ENCODE measurements around the gene MOB3A. TPM values are rescaled to one million over a fixed set of nuclear protein-coding genes. Genes with fewer than 3 reads are reported as not detected.

The MOB3A gene
- total RNA-seq (ENCODE audit: low replicate concordance): 6.0 and 15.9 TPM in 2 replicates

DNA sequence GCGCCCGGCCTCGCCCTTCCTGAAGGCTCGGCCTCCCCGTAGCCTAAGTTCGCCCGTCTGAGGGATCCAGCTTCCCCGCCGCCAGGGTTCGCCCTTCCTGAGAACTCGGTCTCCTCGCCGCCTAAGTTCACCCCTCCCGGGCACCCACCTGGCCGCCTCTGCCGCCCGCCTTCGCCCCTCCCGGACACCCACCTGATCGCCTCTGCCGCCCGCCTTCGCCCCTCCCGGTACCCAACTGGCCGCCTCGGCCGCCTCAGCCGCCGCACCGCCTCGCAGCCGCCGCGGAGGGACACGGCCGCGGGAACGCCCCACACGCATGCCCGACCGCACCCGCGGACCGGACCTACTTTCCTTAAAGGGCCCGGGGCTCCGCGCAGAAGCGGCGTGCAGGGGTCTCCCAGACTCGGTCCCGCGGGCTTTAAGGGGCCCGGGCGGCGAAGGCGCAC lies at the start of gene MOB3A:
MOB3A (minus strand) TSS at position 293 of the 446 bp plus-strand sequence. CDS start 17,766 bp downstream, outside the sequence.
- no peak for DNase-seq (ENCODE audit: low spot score)
- H3K27me3 Mint-ChIP-seq (ENCODE audit: insufficient read depth, low read depth): peaks cover 7% of the 10 kb centered on the region
- H3K79me2 ChIP-seq (ENCODE audit: low read depth): peaks cover 15% of the 10 kb centered on the region
- peaks cover 32% of the 10 kb centered on the region for H4K20me1 ChIP-seq (ENCODE audit: low read depth)
- TF ChIP-seq EZH2phosphoT487 (IDR thresholded peaks at IDR 0.05): no peak
- TF ChIP-seq, protein P1, sequence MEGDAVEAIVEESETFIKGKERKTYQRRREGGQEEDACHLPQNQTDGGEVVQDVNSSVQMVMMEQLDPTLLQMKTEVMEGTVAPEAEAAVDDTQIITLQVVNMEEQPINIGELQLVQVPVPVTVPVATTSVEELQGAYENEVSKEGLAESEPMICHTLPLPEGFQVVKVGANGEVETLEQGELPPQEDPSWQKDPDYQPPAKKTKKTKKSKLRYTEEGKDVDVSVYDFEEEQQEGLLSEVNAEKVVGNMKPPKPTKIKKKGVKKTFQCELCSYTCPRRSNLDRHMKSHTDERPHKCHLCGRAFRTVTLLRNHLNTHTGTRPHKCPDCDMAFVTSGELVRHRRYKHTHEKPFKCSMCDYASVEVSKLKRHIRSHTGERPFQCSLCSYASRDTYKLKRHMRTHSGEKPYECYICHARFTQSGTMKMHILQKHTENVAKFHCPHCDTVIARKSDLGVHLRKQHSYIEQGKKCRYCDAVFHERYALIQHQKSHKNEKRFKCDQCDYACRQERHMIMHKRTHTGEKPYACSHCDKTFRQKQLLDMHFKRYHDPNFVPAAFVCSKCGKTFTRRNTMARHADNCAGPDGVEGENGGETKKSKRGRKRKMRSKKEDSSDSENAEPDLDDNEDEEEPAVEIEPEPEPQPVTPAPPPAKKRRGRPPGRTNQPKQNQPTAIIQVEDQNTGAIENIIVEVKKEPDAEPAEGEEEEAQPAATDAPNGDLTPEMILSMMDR (IDR thresholded peaks at IDR 0.05): peak; percentile 63
- H3K27ac Mint-ChIP-seq: peak within 1 kb of the TSS; percentile 82
- H3K27ac ChIP-seq: peak within 1 kb of the TSS; percentile 85
- peak within 1 kb of the TSS; percentile 95 for H3K4me3 Mint-ChIP-seq
- peaks cover 32% of the 10 kb centered on the region for H3F3A ChIP-seq (ENCODE audit: low read depth)
- H3K27me3 ChIP-seq: no peaks in the 10 kb centered on the region
- no peak within 1 kb of the TSS for H3K9ac ChIP-seq
- H3K36me3 ChIP-seq: no peaks in the 10 kb centered on the region
- H3K4me1 Mint-ChIP-seq: peaks cover 24% of the 10 kb centered on the region
- peak within 1 kb of the TSS; percentile 81 for H2AFZ ChIP-seq (replicated peaks)
- peak within 1 kb of the TSS; percentile 82 for H3K4me2 ChIP-seq
- no peaks in the 10 kb centered on the region for H3K9me3 Mint-ChIP-seq
- H3K9me3 ChIP-seq (ENCODE audit: low read depth): no peaks in the 10 kb centered on the region
- H3K36me3 Mint-ChIP-seq: no peaks in the 10 kb centered on the region
- peak within 1 kb of the TSS; percentile 84 for H3K4me3 ChIP-seq
- H3K4me1 ChIP-seq: peaks cover 7% of the 10 kb centered on the region

DNA sequence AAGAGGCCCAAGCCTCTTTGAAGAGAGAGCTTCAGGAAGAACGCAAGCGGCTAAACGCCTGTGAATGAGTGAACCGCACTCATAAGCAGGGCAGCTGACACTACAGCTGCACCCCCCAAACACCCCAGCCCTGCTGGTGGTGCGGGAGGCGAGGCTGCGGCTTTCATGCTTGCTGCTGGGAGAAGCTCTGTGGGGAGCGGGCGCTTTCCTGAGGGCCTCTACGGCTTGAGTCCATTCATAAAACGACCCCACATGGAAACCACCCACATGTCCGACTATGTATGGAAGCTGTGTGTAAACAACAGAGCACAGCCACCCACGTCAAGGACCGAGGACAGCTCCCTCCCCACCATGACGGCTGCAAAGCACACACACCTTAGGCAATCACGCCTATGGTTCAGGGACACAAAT lies 49.7 kb upstream of the MOB3A start:
- TF ChIP-seq, protein P1 (IDR thresholded peaks at IDR 0.05): no peak
- TF ChIP-seq EZH2phosphoT487 (IDR thresholded peaks at IDR 0.05): no peak
- TF ChIP-seq EZH2 (IDR thresholded peaks at IDR 0.05): no peak
- no peaks in the 10 kb centered on the region for H3K36me3 ChIP-seq
- no peak overlapping the region for H3K4me3 Mint-ChIP-seq
- H2AFZ ChIP-seq (replicated peaks): no peak overlapping the region
- H4K20me1 ChIP-seq (ENCODE audit: low read depth): peaks cover 95% of the 10 kb centered on the region
- no peak for DNase-seq (ENCODE audit: low spot score)
- H3K36me3 Mint-ChIP-seq: peaks cover 9% of the 10 kb centered on the region
- H3K4me1 ChIP-seq: peaks cover 16% of the 10 kb centered on the region
- H3K9me3 ChIP-seq (ENCODE audit: low read depth): no peaks in the 10 kb centered on the region
- H3K4me1 Mint-ChIP-seq: peaks cover 28% of the 10 kb centered on the region
- H3K9me3 Mint-ChIP-seq: no peaks in the 10 kb centered on the region
- no peaks in the 10 kb centered on the region for H3K27me3 ChIP-seq
- no peak overlapping the region for H3K9ac ChIP-seq
- H3K4me3 ChIP-seq: no peak overlapping the region
- H3K27ac ChIP-seq: no peak overlapping the region
- H3K4me2 ChIP-seq: no peak overlapping the region
- H3K79me2 ChIP-seq (ENCODE audit: low read depth): peaks cover 100% of the 10 kb centered on the region
- H3F3A ChIP-seq (ENCODE audit: low read depth): peaks cover 3% of the 10 kb centered on the region
- H3K27me3 Mint-ChIP-seq (ENCODE audit: insufficient read depth, low read depth): no peaks in the 10 kb centered on the region
- H3K27ac Mint-ChIP-seq: no peak overlapping the region

DNA sequence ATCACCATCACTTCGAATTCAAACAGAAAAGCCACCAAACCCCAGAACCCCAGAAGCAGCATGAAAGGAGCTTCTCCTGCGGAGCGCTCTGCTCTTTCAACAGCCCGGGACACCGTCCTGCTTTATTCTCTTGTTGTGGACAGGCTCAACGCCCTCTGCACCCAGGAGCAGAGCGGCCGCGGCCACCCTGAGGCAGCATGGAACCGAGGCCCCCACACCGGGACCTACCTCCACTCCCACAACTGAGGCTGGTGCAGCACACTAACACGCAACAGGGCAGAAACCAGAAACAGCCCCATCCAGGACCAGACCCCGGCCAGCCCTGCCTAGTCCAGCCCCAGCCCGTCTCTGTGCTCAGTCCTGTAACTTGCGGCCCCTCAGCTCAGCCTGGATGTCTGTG lies 48.1 kb upstream of the MOB3A start:
- peaks cover 95% of the 10 kb centered on the region for H4K20me1 ChIP-seq (ENCODE audit: low read depth)
- peaks cover 17% of the 10 kb centered on the region for H3K4me1 Mint-ChIP-seq

More for the DNA sequence above, 48.1 kb upstream of the MOB3A start:
- no peaks in the 10 kb centered on the region for H3K9me3 Mint-ChIP-seq
- TF ChIP-seq EZH2 (IDR thresholded peaks at IDR 0.05) (no peak), EZH2phosphoT487 (IDR thresholded peaks at IDR 0.05) (no peak)
- TF ChIP-seq, protein P1 (IDR thresholded peaks at IDR 0.05): no peak
- no peak overlapping the region for H3K9ac ChIP-seq
- no peaks in the 10 kb centered on the region for H3K9me3 ChIP-seq (ENCODE audit: low read depth)
- H3K79me2 ChIP-seq (ENCODE audit: low read depth): peaks cover 100% of the 10 kb centered on the region
- H3K4me3 Mint-ChIP-seq: no peak overlapping the region
- H3F3A ChIP-seq (ENCODE audit: low read depth): peaks cover 3% of the 10 kb centered on the region
- peaks cover 8% of the 10 kb centered on the region for H3K36me3 Mint-ChIP-seq
- no peak overlapping the region for H3K27ac Mint-ChIP-seq
- H3K36me3 ChIP-seq: no peaks in the 10 kb centered on the region
- H3K27ac ChIP-seq: no peak overlapping the region
- no peak overlapping the region for H3K4me3 ChIP-seq
- peaks cover 2% of the 10 kb centered on the region for H3K4me1 ChIP-seq
- DNase-seq (ENCODE audit: low spot score): no peak
- H3K4me2 ChIP-seq: no peak overlapping the region
- H2AFZ ChIP-seq (replicated peaks): no peak overlapping the region
- no peaks in the 10 kb centered on the region for H3K27me3 Mint-ChIP-seq (ENCODE audit: insufficient read depth, low read depth)
- H3K27me3 ChIP-seq: no peaks in the 10 kb centered on the region

All from neural progenitor cell (in vitro differentiated cells).